C1 segment of cervical spinal cord (tissue), 14 donors: ENCODE results near the gene ABCB8.
A peak's percentile ranks its signal among the peaks of the same experiment; 100 is the strongest.
"Not testable (repeated sequence)": the region's sequence is repeated elsewhere in the genome, so short reads cannot be mapped to it uniquely, and the experiment has no call there.

Experiments
- DNase-seq, 14 donors: peaks; one replicate each; lab custom pipeline; 2025; lab: John Stamatoyannopoulos, UW

Gene ABCB8

DNA sequence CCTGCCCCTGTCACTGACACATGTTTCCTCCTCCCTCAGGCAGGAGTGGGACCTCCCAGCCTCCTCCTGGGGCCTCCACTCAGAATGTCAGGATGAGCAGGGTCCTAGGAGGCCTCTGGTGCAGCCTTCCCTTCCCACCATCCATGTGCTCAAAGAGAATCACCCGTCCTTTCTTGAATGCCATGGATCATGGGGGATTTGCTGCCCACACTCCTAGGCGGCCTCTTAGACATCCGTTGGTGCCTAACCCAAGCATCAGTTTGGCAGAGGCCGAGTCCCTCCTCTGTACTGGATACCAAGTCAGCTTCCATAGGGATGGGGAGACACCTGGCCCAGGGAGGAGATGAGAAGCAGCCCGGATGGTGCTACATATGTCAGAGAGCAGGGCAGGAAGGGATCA lies 30.4 kb upstream of the ABCB8 start:
- DNase-seq: no peak

- no peak for DNase-seq
Observed at GRCh38 chr7:150998341-150998740, 29.9 kb upstream of the ABCB8 start.

DNA sequence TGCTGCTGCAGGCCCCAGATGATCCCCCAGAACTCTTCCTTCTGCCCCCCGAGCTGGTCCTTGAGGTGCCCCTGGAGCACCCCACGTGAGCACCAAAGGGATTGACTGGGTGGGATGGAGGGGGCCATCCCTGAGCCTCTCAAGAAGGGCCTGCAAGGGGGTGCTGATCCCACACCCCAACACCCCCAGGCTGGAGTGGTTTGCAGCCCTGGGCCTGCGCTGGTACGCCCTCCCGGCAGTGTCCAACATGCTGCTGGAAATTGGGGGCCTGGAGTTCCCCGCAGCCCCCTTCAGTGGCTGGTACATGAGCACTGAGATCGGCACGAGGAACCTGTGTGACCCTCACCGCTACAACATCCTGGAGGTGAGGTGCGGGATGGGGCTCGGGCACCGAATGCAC lies 29.2 kb upstream of the ABCB8 start:
- DNase-seq: no peak

- no peak for DNase-seq
Observed at GRCh38 chr7:150999497-151000230, 28.6 kb upstream of the ABCB8 start.

- no peak for DNase-seq
Observed at GRCh38 chr7:151000897-151001495, 27.3 kb upstream of the ABCB8 start.

- DNase-seq: no peak
Observed at GRCh38 chr7:151001546-151001945, 26.7 kb upstream of the ABCB8 start.

- no peak for DNase-seq
Observed at GRCh38 chr7:151003572-151003971, 24.7 kb upstream of the ABCB8 start.

DNA sequence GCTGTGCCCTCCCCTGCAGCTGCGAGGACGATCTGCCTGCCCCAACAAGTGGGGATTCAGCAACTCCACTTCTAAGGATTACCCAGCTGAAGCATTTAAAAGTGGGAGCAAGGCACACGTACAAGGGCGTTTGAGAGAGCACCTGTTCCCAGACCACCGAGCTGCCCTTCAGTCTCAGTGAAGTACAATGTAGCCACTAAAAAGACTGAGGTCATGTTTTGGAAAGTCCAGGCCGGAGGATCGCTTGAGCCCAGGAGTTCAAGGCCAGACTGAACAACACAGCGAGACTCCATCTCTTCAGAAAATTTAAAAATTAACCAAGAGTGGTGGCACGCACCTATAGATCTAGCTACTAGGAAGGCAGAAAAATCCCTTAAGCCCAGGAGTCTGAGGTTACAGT lies 22.7 kb upstream of the ABCB8 start:
- no peak for DNase-seq

DNA sequence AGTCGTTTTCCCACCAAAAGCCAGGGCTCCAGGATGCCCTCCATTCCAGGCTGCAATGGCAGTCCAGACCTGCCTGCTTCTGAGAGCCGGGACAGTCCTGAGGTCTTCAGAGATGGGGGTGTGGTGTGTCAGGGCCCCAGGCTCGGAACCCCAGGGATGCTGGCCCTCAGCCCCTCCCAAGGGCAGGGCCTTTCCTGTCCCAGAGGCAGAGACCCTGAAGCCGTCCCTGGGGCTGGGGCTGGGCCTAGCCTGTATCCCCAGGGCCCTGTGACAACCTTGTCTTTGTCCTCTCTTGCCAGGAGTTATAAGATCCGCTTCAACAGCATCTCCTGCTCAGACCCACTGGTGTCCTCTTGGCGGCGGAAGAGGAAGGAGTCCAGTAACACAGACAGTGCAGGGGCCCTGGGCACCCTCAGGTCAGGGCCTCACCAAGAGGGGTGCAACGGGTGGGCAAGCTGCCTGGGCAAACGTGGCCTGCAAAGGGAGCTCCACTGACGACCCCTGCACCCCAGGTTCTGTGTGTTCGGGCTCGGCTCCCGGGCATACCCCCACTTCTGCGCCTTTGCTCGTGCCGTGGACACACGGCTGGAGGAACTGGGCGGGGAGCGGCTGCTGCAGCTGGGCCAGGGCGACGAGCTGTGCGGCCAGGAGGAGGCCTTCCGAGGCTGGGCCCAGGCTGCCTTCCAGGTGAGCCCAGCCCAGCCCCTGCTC lies 21.5 kb upstream of the ABCB8 start:
- DNase-seq: no peak

DNA sequence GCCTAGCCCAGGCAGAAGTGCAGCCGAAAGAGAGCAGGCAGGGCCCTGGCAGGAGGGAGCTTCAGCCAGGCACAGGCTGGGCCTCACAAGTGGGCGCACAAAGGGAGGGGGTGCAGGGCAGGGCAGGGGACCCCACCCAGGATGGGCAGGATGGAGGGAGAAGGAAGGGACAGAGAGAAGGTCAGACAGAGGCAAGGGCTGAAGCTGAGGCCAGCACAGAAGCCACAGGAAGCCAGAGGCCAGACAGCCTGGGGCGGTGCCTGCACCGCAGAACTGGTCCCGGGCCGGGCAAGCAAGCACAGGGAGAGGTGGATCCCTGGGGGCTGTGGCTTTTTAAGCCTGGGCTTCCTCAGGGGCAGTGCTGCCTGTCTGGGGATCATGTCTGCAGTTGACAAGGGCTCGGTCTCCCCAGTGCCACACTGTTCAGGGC lies 20.8 kb upstream of the ABCB8 start:
- no peak for DNase-seq

GRCh38 chr7:151008143-151008510 lies 20.1 kb upstream of the ABCB8 start:
- DNase-seq: no peak

DNA sequence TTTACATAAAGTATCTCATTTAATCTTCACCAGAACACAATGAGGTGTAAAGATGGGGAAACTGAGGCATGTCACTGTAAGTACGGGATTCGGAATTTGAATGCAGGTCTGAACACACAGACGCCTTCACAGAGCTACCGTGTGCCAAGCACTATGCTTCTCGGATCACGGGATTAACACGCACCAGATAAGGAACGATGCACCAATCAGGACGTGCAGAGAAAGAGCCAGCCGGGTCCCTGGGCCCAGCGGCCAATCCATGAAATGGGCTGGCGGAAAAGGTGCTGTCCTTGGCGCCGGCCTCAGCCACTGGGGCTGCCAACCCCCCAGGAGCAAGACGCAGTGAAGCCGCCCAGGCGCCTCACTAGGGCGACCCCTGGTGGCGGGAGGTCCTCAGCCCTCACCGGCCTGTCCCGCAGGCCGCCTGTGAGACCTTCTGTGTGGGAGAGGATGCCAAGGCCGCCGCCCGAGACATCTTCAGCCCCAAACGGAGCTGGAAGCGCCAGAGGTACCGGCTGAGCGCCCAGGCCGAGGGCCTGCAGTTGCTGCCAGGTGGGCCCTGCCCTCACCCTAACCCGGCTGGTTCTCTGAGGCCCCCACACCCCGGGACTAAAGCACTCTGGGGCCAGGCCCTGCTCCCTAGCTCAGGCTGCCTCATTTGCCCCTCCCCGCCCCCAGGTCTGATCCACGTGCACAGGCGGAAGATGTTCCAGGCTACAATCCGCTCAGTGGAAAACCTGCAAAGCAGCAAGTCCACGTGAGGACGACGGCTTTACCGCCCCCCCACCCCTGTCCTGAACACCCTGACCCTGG lies 19.5 kb upstream of the ABCB8 start:
- DNase-seq: peak in 8 of 14 donors; percentile 7 to 67 (median 18)

DNA sequence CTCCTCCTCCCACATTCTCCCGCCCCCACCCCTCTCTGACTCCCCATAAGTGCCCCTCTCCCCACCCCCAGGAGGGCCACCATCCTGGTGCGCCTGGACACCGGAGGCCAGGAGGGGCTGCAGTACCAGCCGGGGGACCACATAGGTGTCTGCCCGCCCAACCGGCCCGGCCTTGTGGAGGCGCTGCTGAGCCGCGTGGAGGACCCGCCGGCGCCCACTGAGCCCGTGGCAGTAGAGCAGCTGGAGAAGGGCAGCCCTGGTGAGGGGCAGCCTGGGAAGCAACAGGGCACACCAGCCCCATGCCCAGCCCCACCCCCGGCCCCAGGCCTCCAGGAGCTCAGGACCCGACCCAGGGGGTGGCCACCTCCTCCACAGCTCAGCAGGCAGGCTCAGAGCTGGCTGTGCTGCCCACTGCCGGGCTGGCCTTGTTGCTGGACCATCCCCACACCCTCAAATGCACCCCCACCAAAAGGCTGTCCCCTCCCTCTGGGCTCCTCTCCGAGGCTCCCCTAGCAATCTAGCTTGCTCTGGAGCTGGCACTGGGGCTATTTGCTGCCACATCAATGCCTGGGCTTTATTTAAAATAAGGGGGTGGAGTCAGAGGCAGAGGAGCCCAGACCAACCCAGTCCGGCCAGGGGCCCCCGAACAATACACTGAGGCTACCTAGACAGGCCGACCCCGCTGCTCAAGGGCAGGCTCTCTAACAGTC lies 18.8 kb upstream of the ABCB8 start:
- DNase-seq: no peak

DNA sequence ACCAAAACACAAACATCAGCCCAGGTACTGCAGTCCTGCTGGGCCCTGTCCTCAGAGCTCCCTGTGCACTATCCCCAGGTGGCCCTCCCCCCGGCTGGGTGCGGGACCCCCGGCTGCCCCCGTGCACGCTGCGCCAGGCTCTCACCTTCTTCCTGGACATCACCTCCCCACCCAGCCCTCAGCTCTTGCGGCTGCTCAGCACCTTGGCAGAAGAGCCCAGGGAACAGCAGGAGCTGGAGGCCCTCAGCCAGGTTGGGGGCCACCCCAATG lies 18.3 kb upstream of the ABCB8 start:
- no peak for DNase-seq

- no peak for DNase-seq
Observed at GRCh38 chr7:151010307-151011096, 17.7 kb upstream of the ABCB8 start.

DNA sequence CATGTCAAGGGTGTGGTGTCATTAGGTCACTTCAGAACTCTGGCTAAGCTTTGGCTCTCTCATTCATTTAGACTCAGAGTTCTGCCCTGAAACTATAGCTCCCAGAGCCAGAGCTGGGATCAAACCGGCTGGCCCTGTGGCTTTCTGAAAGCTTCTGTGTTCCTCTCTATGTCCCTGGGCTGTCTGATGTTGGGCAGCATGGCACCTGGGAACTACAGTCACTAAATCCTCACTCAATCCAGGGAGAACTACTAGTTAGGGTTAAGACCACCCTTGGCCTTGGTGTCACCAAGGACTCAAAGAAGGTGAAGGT lies 17.2 kb upstream of the ABCB8 start:
- DNase-seq: no peak

DNA sequence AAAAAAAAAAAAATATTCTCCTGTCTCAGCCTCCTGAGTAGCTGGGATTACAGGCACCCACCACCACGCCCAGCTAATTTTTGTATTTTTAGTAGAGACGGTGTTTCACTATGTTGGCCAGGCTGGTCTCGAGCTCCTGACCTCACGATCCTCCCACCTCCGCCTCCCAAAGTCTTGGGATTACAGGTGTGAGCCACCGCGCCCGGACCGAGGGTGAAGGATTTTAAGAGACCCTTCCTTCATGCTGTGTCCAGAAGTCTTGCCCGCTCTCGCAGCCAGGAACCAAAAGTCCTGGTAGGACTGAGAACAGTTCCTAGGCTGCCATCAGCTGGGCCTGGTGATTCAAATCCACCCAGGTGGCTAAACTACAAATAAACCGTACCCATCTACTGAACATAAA lies 16.6 kb upstream of the ABCB8 start:
- not testable (repeated sequence) for DNase-seq

GRCh38 chr7:151012031-151012692 lies 16.1 kb upstream of the ABCB8 start:
- no peak for DNase-seq

- peak in 2 of 14 donors; percentile 7 to 19 for DNase-seq
Observed at GRCh38 chr7:151012911-151013347, 15.3 kb upstream of the ABCB8 start.

DNA sequence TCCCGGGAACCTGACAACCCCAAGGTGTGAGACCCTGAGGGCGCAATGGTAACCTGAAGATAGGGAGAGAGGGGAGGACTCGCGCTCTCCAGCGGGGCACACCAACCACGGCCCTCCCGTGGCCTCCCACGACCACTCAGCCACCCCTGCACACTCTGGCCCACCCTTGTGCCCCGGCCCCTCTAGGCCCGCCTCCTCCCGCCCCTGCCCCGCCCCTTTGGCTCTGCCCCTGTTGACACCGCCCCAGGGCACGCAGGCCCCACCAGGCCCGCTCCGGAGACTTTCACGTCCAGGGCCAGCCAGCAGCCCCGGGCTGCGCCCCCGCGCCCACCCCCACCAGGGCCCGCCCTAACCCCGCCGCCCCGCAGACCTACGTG lies 14.9 kb upstream of the ABCB8 start:
- DNase-seq: no peak
